Measurements from ENCODE around the gene RRP1. TPM values are rescaled to one million over a fixed set of nuclear protein-coding genes. Genes with fewer than 3 reads are reported as not detected.
A peak's percentile ranks its signal among the peaks of the same experiment; 100 is the strongest.

The RRP1 gene
- total RNA-seq, 1 experiment from 2014 or later: 76.4 TPM

- no peaks in the 10 kb centered on the region for H3K9me2 ChIP-seq (replicated peaks; ENCODE audit: low read length)
- H3K36me3 ChIP-seq (ENCODE audit: low read depth, low read length): no peaks in the 10 kb centered on the region
- no peaks in the 10 kb centered on the region for H3K9me3 ChIP-seq (ENCODE audit: low read length)
- ChIA-PET POLR2A (ENCODE audit: unreplicated experiment) (interaction anchor here (0.6 kb wide), 1 partner anchor 485 kb away, joined by 3 read pairs; no protein-coding TSS in a partner anchor), CTCF (interaction anchor here (0.5 kb wide), 1 partner anchor 109 kb away, joined by 3 read pairs; no protein-coding TSS in a partner anchor)
- H3K4me2 ChIP-seq (ENCODE audit: low read length): peak overlapping the region; percentile 46
- H4K20me1 ChIP-seq (ENCODE audit: low read length): no peaks in the 10 kb centered on the region
- ATAC-seq: 0 out of 2 replicates have a peak, but pooled peaks have one; percentile 8
- no peak overlapping the region for H3K27ac ChIP-seq (ENCODE audit: low read length)
- TF ChIP-seq EZH2phosphoT487 (IDR thresholded peaks at IDR 0.05; ENCODE audit: borderline replicate concordance, low read length) (no peak), CTCF (conservative IDR thresholded peaks at IDR 0.05; ENCODE audit: low read depth, low read length) (no peak), EZH2 (IDR thresholded peaks at IDR 0.05; ENCODE audit: low read length, unreplicated experiment) (no peak)
- no peaks in the 10 kb centered on the region for H3K79me2 ChIP-seq (ENCODE audit: low read length)
- no peak for DNase-seq
- H2AFZ ChIP-seq (ENCODE audit: low read length): no peak overlapping the region
- H3F3A ChIP-seq (ENCODE audit: low read length, unreplicated experiment): no peaks in the 10 kb centered on the region
- peaks cover 19% of the 10 kb centered on the region for H3K4me1 ChIP-seq (ENCODE audit: insufficient read depth, low read length)
- no peaks in the 10 kb centered on the region for H3K27me3 ChIP-seq (ENCODE audit: low read length)
- no TSS peak for BruUV-seq (replicated peaks)
- intact Hi-C loops (cut with micrococcal nuclease): loop anchor here (5.0 kb wide), 3 partner anchors 55 to 125 kb away; partner anchors contain the start of gene AGPAT3
- H3K9ac ChIP-seq (ENCODE audit: low read length): no peak overlapping the region
- H3K4me3 ChIP-seq (ENCODE audit: low read length): 0 out of 2 replicates have a peak overlapping the region, but pooled peaks have one; percentile 14
Observed at GRCh38 chr21:43812139-43812821, 22.9 kb downstream of the RRP1 start.

GRCh38 chr21:43812957-43813655 lies 23.7 kb downstream of the RRP1 start:
- DNase-seq (no peak), ATAC-seq (no peak)
- BruUV-seq (replicated peaks): no TSS peak
- Histone ChIP-seq H3K79me2 (ENCODE audit: low read length) (no peaks in the 10 kb centered on the region), H3K27me3 (ENCODE audit: low read length) (no peaks in the 10 kb centered on the region), H3K4me3 (ENCODE audit: low read length) (no peak overlapping the region), H3K9me2 (replicated peaks; ENCODE audit: low read length) (no peaks in the 10 kb centered on the region), H4K20me1 (ENCODE audit: low read length) (no peaks in the 10 kb centered on the region), H3K4me1 (ENCODE audit: insufficient read depth, low read length) (peaks cover 19% of the 10 kb centered on the region), H3F3A (ENCODE audit: low read length, unreplicated experiment) (no peaks in the 10 kb centered on the region), H3K36me3 (ENCODE audit: low read depth, low read length) (no peaks in the 10 kb centered on the region), H3K4me2 (ENCODE audit: low read length) (no peak overlapping the region), H3K27ac (ENCODE audit: low read length) (no peak overlapping the region), H3K9me3 (ENCODE audit: low read length) (no peaks in the 10 kb centered on the region), H2AFZ (ENCODE audit: low read length) (no peak overlapping the region), H3K9ac (ENCODE audit: low read length) (no peak overlapping the region)
- POLR2A ChIA-PET (ENCODE audit: unreplicated experiment): interaction anchor here (0.6 kb wide), 1 partner anchor 485 kb away, joined by 3 read pairs; no protein-coding TSS in a partner anchor
- TF ChIP-seq EZH2 (IDR thresholded peaks at IDR 0.05; ENCODE audit: low read length, unreplicated experiment) (no peak), EZH2phosphoT487 (IDR thresholded peaks at IDR 0.05; ENCODE audit: borderline replicate concordance, low read length) (no peak), CTCF (conservative IDR thresholded peaks at IDR 0.05; ENCODE audit: low read depth, low read length) (no peak)
- CTCF ChIA-PET: no interaction called here
- intact Hi-C loops (cut with micrococcal nuclease): loop anchor here (5.0 kb wide), 3 partner anchors 54 to 124 kb away; partner anchors contain the start of gene AGPAT3
